Trophoblast cell (in vitro differentiated cells and primary cell): ENCODE results near the gene LRP5.
A peak's percentile ranks its signal among the peaks of the same experiment; 100 is the strongest.

ENCODE experiments used
- DNase-seq, 2 donors: peaks; one replicate each; pipeline ENCODE4 v3.0.0-alpha.2; 2016
- H2AFZ ChIP-seq: 2 replicates; pipeline ENCODE4 v1.6.1; 2013; ENCODE audit warnings: low read length, moderate library complexity, mild to moderate bottlenecking; ENCODE audit not compliant: insufficient read depth, poor library complexity
- H2AK5ac ChIP-seq: 2 replicates; pipeline ENCODE4 v1.6.1; 2013; ENCODE audit warnings: mild to moderate bottlenecking, low read length
- H2BK120ac ChIP-seq: 2 replicates; pipeline ENCODE4 v1.6.1; 2013; ENCODE audit warnings: low read length, mild to moderate bottlenecking, moderate library complexity; ENCODE audit not compliant: insufficient read depth, poor library complexity
- H2BK12ac ChIP-seq: 2 replicates; pipeline ENCODE4 v1.6.1; 2013; ENCODE audit warnings: mild to moderate bottlenecking, low read length, moderate library complexity
- H2BK5ac ChIP-seq: 2 replicates; pipeline ENCODE4 v1.6.1; 2013; ENCODE audit warnings: low read length, low read depth, moderate library complexity, mild to moderate bottlenecking; ENCODE audit not compliant: poor library complexity
- H3K14ac ChIP-seq: 2 replicates; pipeline ENCODE4 v1.6.1; 2013; ENCODE audit warnings: mild to moderate bottlenecking, low read length
- H3K18ac ChIP-seq: 2 replicates; pipeline ENCODE4 v1.6.1; 2013; ENCODE audit warnings: mild to moderate bottlenecking, low read length
- H3K23ac ChIP-seq: 2 replicates; pipeline ENCODE4 v1.6.1; 2013; ENCODE audit warnings: low read length
- H3K27ac ChIP-seq: 2 replicates; pipeline ENCODE4 v1.5.1; 2013; ENCODE audit warnings: low read depth, mild to moderate bottlenecking, inconsistent platforms, low read length, moderate library complexity
- H3K27me3 ChIP-seq: 2 replicates; pipeline ENCODE4 v1.6.1; 2013; ENCODE audit warnings: inconsistent platforms, mild to moderate bottlenecking, low read length, moderate library complexity; ENCODE audit not compliant: insufficient read depth
- H3K36me3 ChIP-seq, 2 experiments: 1 replicate in 1 of 2; 2 replicates in 1 of 2; pipeline ENCODE4 v1.6.1; 2013; ENCODE audit warnings: low read length in 2 of 2, mild to moderate bottlenecking in 2 of 2, moderate library complexity in 1 of 2; ENCODE audit not compliant: insufficient read depth in 2 of 2, control insufficient read depth in 1 of 2
- H3K4ac ChIP-seq: 2 replicates; pipeline ENCODE4 v1.6.1; 2013; ENCODE audit warnings: low read depth, mild to moderate bottlenecking, low read length, moderate library complexity
- H3K4me1 ChIP-seq, 2 experiments: 1 replicate in 1 of 2; 2 replicates in 1 of 2; pipeline ENCODE4 v1.6.1; 2013; ENCODE audit warnings: low read length in 2 of 2, mild to moderate bottlenecking in 2 of 2, moderate library complexity in 1 of 2; ENCODE audit not compliant: insufficient read depth in 2 of 2, control insufficient read depth in 1 of 2
- H3K4me2 ChIP-seq: 2 replicates; pipeline ENCODE4 v1.6.1; 2013; ENCODE audit warnings: inconsistent platforms, mild to moderate bottlenecking, low read length, moderate library complexity
- H3K4me3 ChIP-seq: 2 replicates; pipeline ENCODE4 v1.5.1; 2013; ENCODE audit warnings: mild to moderate bottlenecking, low read depth, low read length, inconsistent platforms
- H3K79me1 ChIP-seq: one replicate; pipeline ENCODE4 v1.6.1; 2013; ENCODE audit warnings: low read length
- H3K79me2 ChIP-seq: 2 replicates; pipeline ENCODE4 v1.6.1; 2013; ENCODE audit warnings: low read length, mild to moderate bottlenecking; ENCODE audit not compliant: control insufficient read depth, insufficient read depth, poor library complexity
- H3K9ac ChIP-seq: 2 replicates; pipeline ENCODE4 v1.6.1; 2013; ENCODE audit warnings: mild to moderate bottlenecking, low read length
- H3K9me3 ChIP-seq: 2 replicates; pipeline ENCODE4 v1.6.1; 2013; ENCODE audit warnings: low read depth, mild to moderate bottlenecking, control low read depth, inconsistent platforms, low read length; ENCODE audit not compliant: insufficient read depth
- H4K12ac ChIP-seq: 2 replicates; pipeline ENCODE4 v1.6.1; 2013; ENCODE audit warnings: low read depth, mild to moderate bottlenecking, low read length, moderate library complexity
- H4K8ac ChIP-seq: 2 replicates; pipeline ENCODE4 v1.6.1; 2013; ENCODE audit warnings: low read depth, mild to moderate bottlenecking, low read length, moderate library complexity
- H4K91ac ChIP-seq: one replicate; pipeline ENCODE4 v1.6.1; 2013; ENCODE audit warnings: low read depth, mild to moderate bottlenecking, low read length, moderate library complexity
- WGBS: extraction: QIAGEN DNeasy Blood & Tissue Kit; methylation state at CpG from one replicate; pipeline ENCODE4 v1.1.7; 2013; ENCODE audit warnings: missing lambda C conversion rate; ENCODE audit not compliant: insufficient read length, insufficient coverage; ENCODE audit errors: extremely low coverage; 5-methylcytosine and 5-hydroxymethylcytosine counted together

LRP5 gene

GRCh38 chr11:68324241-68324640, 11.8 kb downstream of the LRP5 start:
- Histone ChIP-seq H3K4ac (no peak overlapping the region), H3K4me1 (peaks cover 10 to 11% of the 10 kb centered on the region in 2 experiments), H3K27me3 (no peaks in the 10 kb centered on the region), H3K4me2 (no peak overlapping the region), H3K14ac (no peak overlapping the region), H3K9me3 (no peaks in the 10 kb centered on the region), H3K79me1 (peaks cover 3% of the 10 kb centered on the region), H2BK5ac (no peak overlapping the region), H2AK5ac (no peak overlapping the region), H4K91ac (no peak overlapping the region), H3K4me3 (no peak overlapping the region), H3K9ac (no peak overlapping the region), H3K79me2 (peaks cover 3% of the 10 kb centered on the region), H2BK120ac (no peak overlapping the region), H4K12ac (no peak overlapping the region), H3K36me3 (no peaks in the 10 kb centered on the region), H3K27ac (no peak overlapping the region), H4K8ac (no peak overlapping the region), H3K23ac (no peak overlapping the region), H2BK12ac (no peak overlapping the region), H3K18ac (no peak overlapping the region), H2AFZ (no peak overlapping the region)
- DNase-seq = no peak
- WGBS = no CpG with 5 or more reads among the region's 9 CpGs

- Histone ChIP-seq H2AK5ac (no peak overlapping the region), H3K36me3 (no peaks in the 10 kb centered on the region), H3K23ac (no peak overlapping the region), H3K9ac (no peak overlapping the region), H3K4me1 (peaks cover 12 to 14% of the 10 kb centered on the region in 2 experiments), H3K14ac (no peak overlapping the region), H2BK120ac (no peak overlapping the region), H3K4me2 (no peak overlapping the region), H2BK5ac (no peak overlapping the region), H3K4me3 (no peak overlapping the region), H3K4ac (no peak overlapping the region), H3K79me2 (peaks cover 3% of the 10 kb centered on the region), H3K27me3 (no peaks in the 10 kb centered on the region), H3K18ac (peak overlapping the region; percentile 42), H3K9me3 (no peaks in the 10 kb centered on the region), H3K27ac (no peak overlapping the region), H2BK12ac (no peak overlapping the region), H2AFZ (no peak overlapping the region), H4K91ac (no peak overlapping the region), H4K8ac (no peak overlapping the region), H4K12ac (no peak overlapping the region), H3K79me1 (peaks cover 3% of the 10 kb centered on the region)
- no CpG with 5 or more reads among the region's 10 CpGs for WGBS
- no peak for DNase-seq
These were observed 12.3 kb downstream of the LRP5 start for GRCh38 chr11:68324695-68325094.

DNA sequence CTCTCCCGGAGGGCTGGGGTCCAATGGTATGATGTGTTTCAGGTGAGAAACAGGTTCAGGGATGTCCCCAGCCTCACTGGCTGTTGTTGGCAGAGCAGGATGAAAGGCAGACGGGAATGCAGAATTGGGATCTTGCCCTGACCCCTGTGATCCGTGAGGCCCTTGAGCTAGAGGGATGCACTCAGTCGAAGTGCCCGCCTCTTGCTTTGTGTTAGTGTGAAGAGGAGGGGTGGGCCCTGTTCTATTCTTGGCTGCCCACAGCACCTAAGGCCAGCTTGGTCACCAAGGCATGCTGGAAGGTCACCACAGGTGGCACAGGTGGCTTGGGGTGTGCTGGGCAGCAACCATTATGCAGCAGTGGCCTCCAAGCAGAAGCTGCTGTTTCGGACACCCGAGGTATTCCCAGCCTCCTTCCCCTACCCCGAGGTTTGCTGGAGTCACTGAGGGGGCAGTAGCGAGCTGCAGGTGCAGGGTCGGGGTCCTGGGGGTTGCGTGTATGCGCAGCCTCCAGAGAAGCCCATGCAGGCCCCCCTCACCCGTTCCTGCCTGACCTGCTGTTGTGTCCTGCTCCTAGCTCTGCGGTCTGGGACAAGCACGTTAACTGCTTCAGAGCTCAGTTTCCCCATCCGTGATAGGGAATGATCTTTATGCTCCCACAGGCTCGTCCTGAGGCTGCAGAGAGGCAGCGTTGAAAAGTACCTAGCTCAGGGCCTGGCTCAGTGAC, 13.0 kb downstream of the LRP5 start:
- H3K18ac ChIP-seq = no peak overlapping the region
- H4K91ac ChIP-seq = no peak overlapping the region
- H4K8ac ChIP-seq = no peak overlapping the region
- peaks cover 14 to 19% of the 10 kb centered on the region in 2 experiments for H3K4me1 ChIP-seq
- H4K12ac ChIP-seq = no peak overlapping the region
- H3K4me3 ChIP-seq = no peak overlapping the region
- no peaks in the 10 kb centered on the region for H3K27me3 ChIP-seq
- H3K23ac ChIP-seq = no peak overlapping the region
- no peak overlapping the region for H3K14ac ChIP-seq
- no peak overlapping the region for H3K27ac ChIP-seq
- no peaks in the 10 kb centered on the region for H3K9me3 ChIP-seq
- no peak overlapping the region for H2BK12ac ChIP-seq
- no peak overlapping the region for H3K9ac ChIP-seq
- H2BK120ac ChIP-seq = no peak overlapping the region
- H3K79me1 ChIP-seq = peaks cover 3% of the 10 kb centered on the region
- no peak overlapping the region for H2BK5ac ChIP-seq
- no peak overlapping the region for H2AFZ ChIP-seq
- DNase-seq = no peak
- H2AK5ac ChIP-seq = no peak overlapping the region
- H3K36me3 ChIP-seq = no peaks in the 10 kb centered on the region
- H3K4ac ChIP-seq = no peak overlapping the region
- no CpG with 5 or more reads among the region's 18 CpGs for whole genome bisulfite sequencing
- no peak overlapping the region for H3K4me2 ChIP-seq
- peaks cover 3% of the 10 kb centered on the region for H3K79me2 ChIP-seq

DNA sequence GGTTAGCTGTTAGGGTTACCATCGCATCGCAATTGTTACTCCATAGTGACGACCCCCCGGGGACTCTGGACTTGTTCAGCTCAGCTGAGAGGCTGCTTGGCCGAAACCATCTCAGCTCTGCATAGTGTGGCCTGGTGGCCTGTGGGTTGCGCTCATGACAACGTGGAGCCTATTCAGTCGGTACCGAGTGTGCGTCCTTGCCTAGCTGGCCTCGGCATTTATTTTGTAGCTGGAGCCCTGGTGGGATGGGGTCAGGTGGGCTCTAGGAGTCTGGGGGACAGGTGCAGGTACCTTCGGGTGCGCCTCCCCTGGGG, 13.5 kb downstream of the LRP5 start:
- no peak overlapping the region for H4K12ac ChIP-seq
- no peak overlapping the region for H2AFZ ChIP-seq
- no peak overlapping the region for H2BK120ac ChIP-seq
- no peak overlapping the region for H3K27ac ChIP-seq
- no peak overlapping the region for H3K23ac ChIP-seq
- peaks cover 3% of the 10 kb centered on the region for H3K79me1 ChIP-seq
- H3K14ac ChIP-seq = no peak overlapping the region
- WGBS = no CpG with 5 or more reads among the region's 13 CpGs
- no peak overlapping the region for H2BK12ac ChIP-seq
- no peak overlapping the region for H2BK5ac ChIP-seq
- H3K18ac ChIP-seq = no peak overlapping the region
- DNase-seq = no peak
- H3K9ac ChIP-seq = no peak overlapping the region
- H3K4me2 ChIP-seq = no peak overlapping the region
- H3K4me1 ChIP-seq = peaks cover 18 to 23% of the 10 kb centered on the region in 2 experiments
- no peak overlapping the region for H2AK5ac ChIP-seq
- no peak overlapping the region for H4K91ac ChIP-seq
- no peak overlapping the region for H4K8ac ChIP-seq
- H3K4ac ChIP-seq = no peak overlapping the region
- H3K27me3 ChIP-seq = no peaks in the 10 kb centered on the region
- peaks cover 3% of the 10 kb centered on the region for H3K79me2 ChIP-seq
- no peaks in the 10 kb centered on the region for H3K36me3 ChIP-seq
- no peaks in the 10 kb centered on the region for H3K9me3 ChIP-seq
- no peak overlapping the region for H3K4me3 ChIP-seq
